Measurements from ENCODE around the gene ARHGEF11. TPM values are rescaled to one million over a fixed set of nuclear protein-coding genes. Genes with fewer than 3 reads are reported as not detected.
A peak's percentile ranks its signal among the peaks of the same experiment; 100 is the strongest.

ARHGEF11 gene
- total RNA-seq, 1 experiment from 2014 or later, result 25.3 TPM

- ChIA-PET CTCF (no interaction called here), POLR2A (ENCODE audit: low non-redundant PET) (interaction anchor here (0.6 kb wide), 1 partner anchor 10 kb away, joined by 3 read pairs; no protein-coding TSS in a partner anchor)
- no peaks in the 10 kb centered on the region for H3K4me1 ChIP-seq (ENCODE audit: insufficient read depth, low read length, poor library complexity, severe bottlenecking)
- BruUV-seq (replicated peaks), result no TSS peak
- no peak for TF ChIP-seq EZH2 (IDR thresholded peaks at IDR 0.05; ENCODE audit: borderline replicate concordance, low read depth, low read length, poor library complexity, severe bottlenecking)
- TF ChIP-seq CTCF (conservative IDR thresholded peaks at IDR 0.05; ENCODE audit: low read depth, low read length), result no peak
- intact Hi-C loops (cut with micrococcal nuclease; ENCODE audit: unreplicated experiment), result no loop called here
- no peak overlapping the region for H3K27ac ChIP-seq (ENCODE audit: low read depth, low read length, poor library complexity, severe bottlenecking)
- no peaks in the 10 kb centered on the region for H3K27me3 ChIP-seq (replicated peaks; ENCODE audit: insufficient read depth, low read depth, low read length, poor library complexity)
- DNase-seq (ENCODE audit: low spot score), result peak; percentile 27
- H3K9me3 ChIP-seq (ENCODE audit: low read depth, low read length, poor library complexity, severe bottlenecking), result no peaks in the 10 kb centered on the region
- no peak overlapping the region for H3K4me3 ChIP-seq (ENCODE audit: low read depth, low read length, poor library complexity, severe bottlenecking)
- no peaks in the 10 kb centered on the region for H3K36me3 ChIP-seq (ENCODE audit: insufficient read depth, low read length, poor library complexity, severe bottlenecking)
Observed at GRCh38 chr1:156998840-156999500, 46.6 kb downstream of the ARHGEF11 start.

- H3K27me3 ChIP-seq (replicated peaks; ENCODE audit: insufficient read depth, low read depth, low read length, poor library complexity), result no peaks in the 10 kb centered on the region
- H3K36me3 ChIP-seq (ENCODE audit: insufficient read depth, low read length, poor library complexity, severe bottlenecking), result no peaks in the 10 kb centered on the region
- no peak overlapping the region for H3K4me3 ChIP-seq (ENCODE audit: low read depth, low read length, poor library complexity, severe bottlenecking)
- intact Hi-C loops (cut with micrococcal nuclease; ENCODE audit: unreplicated experiment), result no loop called here
- H3K4me1 ChIP-seq (ENCODE audit: insufficient read depth, low read length, poor library complexity, severe bottlenecking), result no peaks in the 10 kb centered on the region
- POLR2A ChIA-PET (ENCODE audit: low non-redundant PET), result no interaction called here
- no peak overlapping the region for H3K27ac ChIP-seq (ENCODE audit: low read depth, low read length, poor library complexity, severe bottlenecking)
- no peak for DNase-seq (ENCODE audit: low spot score)
- CTCF ChIA-PET, result no interaction called here
- no peaks in the 10 kb centered on the region for H3K9me3 ChIP-seq (ENCODE audit: low read depth, low read length, poor library complexity, severe bottlenecking)
- BruUV-seq (replicated peaks), result no TSS peak
- TF ChIP-seq EZH2 (IDR thresholded peaks at IDR 0.05; ENCODE audit: borderline replicate concordance, low read depth, low read length, poor library complexity, severe bottlenecking), result no peak
- no peak for TF ChIP-seq CTCF (conservative IDR thresholded peaks at IDR 0.05; ENCODE audit: low read depth, low read length)
Observed at GRCh38 chr1:156998301-156998700, 47.2 kb downstream of the ARHGEF11 start.

GRCh38 chr1:156995412-156995811, 50.1 kb downstream of the ARHGEF11 start:
- DNase-seq (ENCODE audit: low spot score), result no peak
- no peak overlapping the region for H3K27ac ChIP-seq (ENCODE audit: low read depth, low read length, poor library complexity, severe bottlenecking)
- POLR2A ChIA-PET (ENCODE audit: low non-redundant PET), result interaction anchor here (0.6 kb wide), 1 partner anchor 404 kb away, joined by 3 read pairs; no protein-coding TSS in a partner anchor
- intact Hi-C loops (cut with micrococcal nuclease; ENCODE audit: unreplicated experiment), result no loop called here
- no peaks in the 10 kb centered on the region for H3K9me3 ChIP-seq (ENCODE audit: low read depth, low read length, poor library complexity, severe bottlenecking)
- BruUV-seq (replicated peaks), result no TSS peak
- CTCF ChIA-PET, result no interaction called here
- no peaks in the 10 kb centered on the region for H3K36me3 ChIP-seq (ENCODE audit: insufficient read depth, low read length, poor library complexity, severe bottlenecking)
- no peak overlapping the region for H3K4me3 ChIP-seq (ENCODE audit: low read depth, low read length, poor library complexity, severe bottlenecking)
- no peaks in the 10 kb centered on the region for H3K27me3 ChIP-seq (replicated peaks; ENCODE audit: insufficient read depth, low read depth, low read length, poor library complexity)
- TF ChIP-seq EZH2 (IDR thresholded peaks at IDR 0.05; ENCODE audit: borderline replicate concordance, low read depth, low read length, poor library complexity, severe bottlenecking), result no peak
- TF ChIP-seq CTCF (conservative IDR thresholded peaks at IDR 0.05; ENCODE audit: low read depth, low read length), result no peak
- no peaks in the 10 kb centered on the region for H3K4me1 ChIP-seq (ENCODE audit: insufficient read depth, low read length, poor library complexity, severe bottlenecking)
